GM12878 (cell line): ENCODE measurements around the gene P4HTM. TPM values are rescaled to one million over a fixed set of nuclear protein-coding genes. Genes with fewer than 3 reads are reported as not detected.
A peak's percentile ranks its signal among the peaks of the same experiment; 100 is the strongest.

Source experiments
- ATF7 ChIP-seq: fragments of 450-650 bp; IDR thresholded peaks from 2 replicates; pipeline ENCODE4 v1.6.1; 2016; ENCODE audit warnings: low read depth, mild to moderate bottlenecking
- BCL11A ChIP-seq: IDR thresholded peaks from 2 replicates; pipeline ENCODE4 v1.6.1; 2011; ENCODE audit warnings: low read depth, low read length
- E2F4 ChIP-seq: IDR thresholded peaks from 2 replicates; pipeline ENCODE4 v1.6.1; 2012; ENCODE audit warnings: low read depth, low read length, improper control_type of control experiment
- ELK1 ChIP-seq: IDR thresholded peaks from 2 replicates; pipeline ENCODE4 v1.6.1; 2012; ENCODE audit warnings: low read depth, low read length, improper control_type of control experiment
- FOS ChIP-seq: IDR thresholded peaks from 3 replicates; pipeline ENCODE4 v1.6.1; 2011; ENCODE audit warnings: borderline replicate concordance; ENCODE audit not compliant: insufficient read length; ENCODE audit errors: extremely low read depth
- IRF3 ChIP-seq: fragments of 450-650 bp; IDR thresholded peaks from 2 replicates; pipeline ENCODE4 v1.6.1; 2014; ENCODE audit warnings: mild to moderate bottlenecking
- JUNB ChIP-seq: IDR thresholded peaks from 2 replicates; pipeline ENCODE4 v1.6.1; 2016; ENCODE audit warnings: antibody characterized with exemption, mild to moderate bottlenecking
- MLLT1 ChIP-seq: fragments of 450-650 bp; IDR thresholded peaks from 2 replicates; pipeline ENCODE4 v1.6.1; 2016; ENCODE audit warnings: mild to moderate bottlenecking
- MXI1 ChIP-seq: fragments of 150-350 bp; IDR thresholded peaks from 2 replicates; pipeline ENCODE4 v1.6.1; 2011; ENCODE audit warnings: low read depth, mild to moderate bottlenecking, inconsistent platforms, low read length, improper control_type of control experiment
- MYC ChIP-seq: IDR thresholded peaks from 2 replicates; pipeline ENCODE4 v1.6.1; 2011; ENCODE audit warnings: mild to moderate bottlenecking, low read length, moderate library complexity, inconsistent platforms; ENCODE audit not compliant: insufficient read depth, insufficient replicate concordance, insufficient read length, severe bottlenecking
- NR2F1 ChIP-seq: fragments of 450-650 bp; conservative IDR thresholded peaks from 2 replicates; pipeline ENCODE4 v1.6.1; 2017; ENCODE audit warnings: mild to moderate bottlenecking
- PAX5 ChIP-seq: IDR thresholded peaks from 2 replicates; pipeline ENCODE4 v1.6.1; 2011; ENCODE audit warnings: low read depth, low read length, borderline replicate concordance
- RB1 ChIP-seq: fragments of 450-650 bp; formaldehyde crosslinking; IDR thresholded peaks from 2 replicates; pipeline ENCODE4 v1.6.1; 2017; ENCODE audit warnings: mild to moderate bottlenecking, borderline replicate concordance
- RCOR1 ChIP-seq: conservative IDR thresholded peaks from 2 replicates; pipeline ENCODE4 v1.6.1; 2012; ENCODE audit warnings: low read depth, low read length, improper control_type of control experiment
- RFX5 ChIP-seq: IDR thresholded peaks from 2 replicates; pipeline ENCODE4 v1.6.1; 2011; ENCODE audit warnings: low read depth, low read length, improper control_type of control experiment
- SMARCA5 ChIP-seq: fragments of 450-650 bp; IDR thresholded peaks from 2 replicates; pipeline ENCODE4 v1.6.1; 2017; ENCODE audit warnings: mild to moderate bottlenecking
- SMC3 ChIP-seq: IDR thresholded peaks from 2 replicates; pipeline ENCODE4 v1.6.1; 2011; ENCODE audit warnings: low read length, improper control_type of control experiment, borderline replicate concordance
- SP1 ChIP-seq: IDR thresholded peaks from one replicate; pipeline ENCODE4 v1.6.1; 2011; ENCODE audit warnings: low read depth, low read length
- SREBF1 ChIP-seq: IDR thresholded peaks from 2 replicates; pipeline ENCODE4 v1.6.1; 2012; ENCODE audit warnings: mild to moderate bottlenecking, low read length
- TCF12 ChIP-seq: IDR thresholded peaks from 2 replicates; pipeline ENCODE4 v1.6.1; 2011; ENCODE audit warnings: low read depth, mild to moderate bottlenecking, low read length
- WRNIP1 ChIP-seq: IDR thresholded peaks from 2 replicates; pipeline ENCODE4 v1.6.1; 2011; ENCODE audit warnings: low read depth, low read length, improper control_type of control experiment, borderline replicate concordance
- ZBTB4 ChIP-seq: fragments of 450-650 bp; formaldehyde crosslinking; IDR thresholded peaks from 2 replicates; pipeline ENCODE4 v1.4.0; 2022; ENCODE audit warnings: mild to moderate bottlenecking, moderate library complexity
- ZNF217 ChIP-seq: fragments of 450-650 bp; IDR thresholded peaks from 2 replicates; pipeline ENCODE4 v1.6.1; 2017; ENCODE audit warnings: antibody characterized with exemption, mild to moderate bottlenecking
- ZNF384 ChIP-seq: IDR thresholded peaks from 2 replicates; pipeline ENCODE4 v1.6.1; 2012; ENCODE audit warnings: low read depth, mild to moderate bottlenecking, low read length, improper control_type of control experiment, borderline replicate concordance
- polyA plus RNA-seq, 11 experiments: library from polyadenylated mRNA; depleted of rRNA in 4 of 11; unstranded in 6 of 11; stranded (reverse) in 5 of 11; fragments of >200 nt; fragmentation: Nextera tagmentation in 4 of 11; fragmentation: Illumina TruSeq in 1 of 11; extraction: Ambion mirVana in 4 of 11; extraction: Trizol in 1 of 11; gene quantifications; 1 replicate in 1 of 11; 2 replicates in 10 of 11; pipeline versions ENCODE4 v1.2.1 to v1.2.3, GENCODE V29; 2011 to 2016; ENCODE audit warnings: inconsistent platforms in 2 of 11, missing spikeins in 2 of 11, low read depth in 1 of 11
- total RNA-seq, 4 experiments: library from RNA; depleted of rRNA in 3 of 4; stranded (reverse); fragments of >200 nt in 3 of 4; fragmentation: Illumina TruSeq in 1 of 4; extraction: Trizol in 1 of 4; gene quantifications; 2 replicates each; pipeline versions ENCODE4 v1.2.1 to v1.2.3, GENCODE V29; 2013 to 2021

Gene P4HTM
- total and polyA plus RNA-seq, 10 of the 15 experiments (the other 5 are each of a cell fraction or from before 2014, with no cell fraction given): 0.76 to 28.8 (median 22.9) TPM

- TF ChIP-seq WRNIP1 (no peak), FOS (peak; percentile 68), MXI1 (peak; percentile 86), JUNB (no peak), SP1 (peak; percentile 97), MLLT1 (peak; percentile 82; the same call in 1 of the 2 replicates), TCF12 (peak; percentile 61; the same call in 1 of the 2 replicates), RFX5 (peak; percentile 68), SREBF1 (no peak), RCOR1 (peak; percentile 96), RB1 (0 out of 2 replicates have a peak, but pooled peaks have one; percentile 42), NR2F1 (no peak; the same call in 1 of the 2 replicates), E2F4 (0 out of 2 replicates have a peak, but pooled peaks have one; percentile 15), IRF3 (peak; percentile 88), ELK1 (0 out of 2 replicates have a peak, but pooled peaks have one; percentile 20), BCL11A (no peak), SMC3 (no peak), ZNF384 (no peak), ZBTB4 (no peak), ATF7 (peak; percentile 36; the same call in 1 of the 2 replicates), MYC (no peak), PAX5 (no peak), ZNF217 (no peak), SMARCA5 (peak; percentile 97)
Measured at GRCh38 chr3:49007068-49007770, 17.2 kb downstream of the P4HTM start, which contains the start of gene WDR6 (continued).
